Glutamatergic neuron (in vitro differentiated cells): ENCODE results near the gene IFNA13. TPM values are rescaled to one million over a fixed set of nuclear protein-coding genes. Genes with fewer than 3 reads are reported as not detected.

Experiments
- DNase-seq: peaks from one replicate; pipeline ENCODE4 v3.0.0; 2022
- H3K27ac Mint-ChIP-seq: one replicate; pipeline ENCODE4 v1.8.0; 2020; ENCODE audit warnings: mild to moderate bottlenecking, mixed read lengths, inconsistent platforms; ENCODE audit not compliant: unreplicated experiment
- H3K27me3 Mint-ChIP-seq: one replicate; pipeline ENCODE4 v1.8.0; 2020; ENCODE audit warnings: mild to moderate bottlenecking, moderate library complexity, mixed read lengths, inconsistent platforms; ENCODE audit not compliant: unreplicated experiment
- H3K36me3 Mint-ChIP-seq: one replicate; pipeline ENCODE4 v1.8.0; 2020; ENCODE audit warnings: mild to moderate bottlenecking, mixed read lengths, inconsistent platforms; ENCODE audit not compliant: unreplicated experiment
- H3K4me1 Mint-ChIP-seq: one replicate; pipeline ENCODE4 v1.8.0; 2020; ENCODE audit warnings: mild to moderate bottlenecking, low read depth, mixed read lengths, inconsistent platforms; ENCODE audit not compliant: unreplicated experiment
- H3K4me3 Mint-ChIP-seq: one replicate; pipeline ENCODE4 v1.8.0; 2020; ENCODE audit warnings: mild to moderate bottlenecking, mixed read lengths, inconsistent platforms; ENCODE audit not compliant: unreplicated experiment
- H3K9me3 Mint-ChIP-seq: one replicate; pipeline ENCODE4 v1.8.0; 2020; ENCODE audit warnings: mild to moderate bottlenecking, moderate library complexity, mixed read lengths, inconsistent platforms; ENCODE audit not compliant: unreplicated experiment
- CTCF ChIP-seq: fragments of 200-600 bp; sonication (generic); IDR thresholded peaks from one replicate; pipeline ENCODE4 v1.5.0; 2021; ENCODE audit not compliant: partially characterized antibody, unreplicated experiment
- total RNA-seq: library from RNA; stranded (reverse); fragmentation: NEBNext Ultra II Directional; extraction: Animal tissue kit (Norgen Biotek cat#: 25700); gene quantifications from one replicate; pipeline ENCODE4 v1.2.1, GENCODE V29; 2021; ENCODE audit not compliant: unreplicated experiment

Gene IFNA13
- total RNA-seq, 1 donor from 2014 or later = not detected

- Mint-ChIP-seq H3K9me3 (peaks cover 2% of the 10 kb centered on the region), H3K4me1 (no peaks in the 10 kb centered on the region), H3K4me3 (no peak overlapping the region), H3K27me3 (no peaks in the 10 kb centered on the region), H3K36me3 (no peaks in the 10 kb centered on the region), H3K27ac (no peak overlapping the region)
- no peak for DNase-seq
- no peak for TF ChIP-seq CTCF
These were observed 10.1 kb downstream of the IFNA13 start for GRCh38 chr9:21357479-21358460.

GRCh38 chr9:21350787-21351186, 17.1 kb downstream of the IFNA13 start, which contains the start of gene IFNA6:
IFNA6 (minus strand) TSS chr9:21350887; CDS start chr9:21350887, 0 bp downstream.
- H3K27ac Mint-ChIP-seq = no peak within 1 kb of the TSS
- H3K4me3 Mint-ChIP-seq = no peak within 1 kb of the TSS
- H3K4me1 Mint-ChIP-seq = no peaks in the 10 kb centered on the region
- H3K9me3 Mint-ChIP-seq = peaks cover 2% of the 10 kb centered on the region
- no peak for DNase-seq
- H3K36me3 Mint-ChIP-seq = no peaks in the 10 kb centered on the region
- no peak for TF ChIP-seq CTCF
- no peaks in the 10 kb centered on the region for H3K27me3 Mint-ChIP-seq

- H3K36me3 Mint-ChIP-seq = no peaks in the 10 kb centered on the region
- no peak for TF ChIP-seq CTCF
- no peak overlapping the region for H3K4me3 Mint-ChIP-seq
- no peak for DNase-seq
- no peak overlapping the region for H3K27ac Mint-ChIP-seq
- no peaks in the 10 kb centered on the region for H3K27me3 Mint-ChIP-seq
- H3K4me1 Mint-ChIP-seq = no peaks in the 10 kb centered on the region
- H3K9me3 Mint-ChIP-seq = peaks cover 2% of the 10 kb centered on the region
These were observed 19.4 kb downstream of the IFNA13 start for GRCh38 chr9:21348430-21348970.

- no peaks in the 10 kb centered on the region for H3K4me1 Mint-ChIP-seq
- H3K27ac Mint-ChIP-seq = no peak overlapping the region
- no peaks in the 10 kb centered on the region for H3K9me3 Mint-ChIP-seq
- H3K27me3 Mint-ChIP-seq = peaks cover 1% of the 10 kb centered on the region
- no peak overlapping the region for H3K4me3 Mint-ChIP-seq
- H3K36me3 Mint-ChIP-seq = no peaks in the 10 kb centered on the region
- TF ChIP-seq CTCF = no peak
- DNase-seq = no peak
These were observed 27.1 kb downstream of the IFNA13 start for GRCh38 chr9:21340735-21341134.

GRCh38 chr9:21336457-21336856, 31.4 kb downstream of the IFNA13 start:
- H3K27me3 Mint-ChIP-seq = no peaks in the 10 kb centered on the region
- no peaks in the 10 kb centered on the region for H3K36me3 Mint-ChIP-seq
- no peak overlapping the region for H3K27ac Mint-ChIP-seq
- H3K9me3 Mint-ChIP-seq = no peaks in the 10 kb centered on the region
- DNase-seq = no peak
- no peak overlapping the region for H3K4me3 Mint-ChIP-seq
- TF ChIP-seq CTCF = no peak
- H3K4me1 Mint-ChIP-seq = peaks cover 15% of the 10 kb centered on the region
